HG02870 (cell line): ENCODE results near the gene CWF19L1.

Source experiments
- ATAC-seq: cut with Tn5 transposase; IDR thresholded peaks from one replicate; pipeline ENCODE4 v1.9.1; 2021; ENCODE audit warnings: mild to moderate bottlenecking, moderate library complexity; ENCODE audit not compliant: unreplicated experiment

Gene CWF19L1

DNA sequence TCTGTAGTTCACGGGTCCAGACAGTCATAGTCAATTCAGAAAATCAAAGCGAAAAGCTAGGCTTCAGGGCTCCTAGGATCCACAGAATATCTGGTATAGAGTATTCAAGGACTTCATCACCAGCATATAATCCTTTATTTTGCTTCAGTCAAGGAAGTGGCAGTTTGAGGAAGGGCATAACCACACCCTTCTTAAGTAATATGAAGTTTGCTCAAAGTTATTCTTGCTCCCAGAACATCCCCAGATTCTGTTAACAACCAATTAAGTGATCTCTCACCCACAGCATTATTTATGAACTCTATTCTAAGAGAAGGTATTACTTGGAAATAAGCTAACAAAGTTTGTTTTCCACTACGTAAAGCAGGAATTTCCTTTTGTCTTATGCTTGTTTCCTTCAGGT is 13.2 kb downstream of the CWF19L1 start:
- ATAC-seq: no peak

GRCh38 chr10:100253041-100253440 is 14.4 kb downstream of the CWF19L1 start:
- ATAC-seq: no peak

GRCh38 chr10:100248820-100249219 is 18.6 kb downstream of the CWF19L1 start:
- no peak for ATAC-seq

DNA sequence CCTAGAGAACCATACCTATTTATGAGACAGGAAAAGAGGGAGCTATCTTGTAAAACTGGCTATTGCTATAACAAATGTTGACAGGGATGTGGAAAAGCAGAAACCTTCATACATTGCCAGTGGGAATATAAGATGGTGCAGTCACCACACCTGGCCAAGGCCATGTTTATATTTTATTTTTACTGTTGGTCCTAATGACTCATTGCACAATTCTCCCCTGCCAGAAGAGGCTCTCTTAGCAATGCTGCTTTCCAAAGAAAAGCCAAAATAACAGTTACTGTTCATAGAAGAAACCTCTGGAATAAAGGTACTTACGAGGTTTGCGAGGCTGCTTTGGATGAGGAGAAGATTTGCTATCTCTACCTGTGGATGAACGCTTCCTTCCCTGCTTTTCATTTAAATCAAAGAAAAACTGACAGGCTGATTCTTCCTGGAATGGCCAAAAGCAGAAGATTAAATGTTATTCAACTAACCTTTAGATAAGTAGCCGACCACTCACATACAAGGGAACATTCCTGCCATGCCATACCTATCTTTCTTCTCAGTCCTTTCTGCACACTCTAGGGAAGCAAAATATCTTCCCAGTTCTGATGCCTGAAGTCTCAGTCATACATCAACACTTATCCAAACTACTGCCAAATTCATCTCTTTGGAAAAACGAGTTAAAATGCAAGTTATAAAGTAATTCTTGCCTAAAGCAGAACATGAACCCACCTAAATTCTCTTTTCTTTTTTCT is 21.8 kb downstream of the CWF19L1 start:
- ATAC-seq: no peak

DNA sequence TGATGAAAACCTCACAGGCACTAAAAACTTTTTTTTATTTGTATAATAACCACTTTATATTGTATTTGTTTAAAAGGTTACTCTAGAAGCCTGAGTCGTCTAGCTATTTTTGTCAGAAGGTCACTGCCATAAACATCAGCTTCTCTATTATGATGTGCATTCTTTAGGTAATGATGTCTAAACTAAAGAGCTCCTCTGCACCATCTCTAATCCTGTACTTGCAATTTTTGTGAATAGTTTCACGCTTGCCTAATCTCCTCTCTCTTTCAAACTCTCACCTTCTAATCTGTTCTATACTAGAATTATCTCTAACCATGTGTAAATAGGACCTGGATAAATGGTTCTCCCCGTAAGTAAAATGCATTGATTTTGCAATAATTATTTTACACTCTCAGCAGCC is 27.6 kb downstream of the CWF19L1 start:
- ATAC-seq: no peak

DNA sequence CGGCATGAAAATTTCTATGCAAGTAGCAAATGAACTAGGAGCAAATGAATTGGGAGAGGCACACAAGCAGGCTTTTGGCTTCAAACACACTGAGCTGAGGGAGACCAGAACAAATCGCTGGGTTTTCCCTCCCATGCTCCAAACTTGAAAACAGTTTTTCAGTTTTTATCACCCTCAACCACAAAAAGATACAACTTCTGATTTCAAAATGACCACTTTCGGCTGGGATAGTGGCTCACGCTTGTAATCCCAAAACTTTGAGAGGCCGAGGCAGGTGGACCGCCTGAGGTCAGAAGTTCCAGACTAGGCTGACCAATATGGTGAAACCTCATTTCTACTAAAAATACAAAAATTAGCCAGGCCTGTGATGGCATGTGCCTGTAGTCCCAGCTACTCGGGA is 29.0 kb downstream of the CWF19L1 start:
- no peak for ATAC-seq

GRCh38 chr10:100232101-100232500 is 35.3 kb downstream of the CWF19L1 start:
- no peak for ATAC-seq

GRCh38 chr10:100229819-100230422 is 37.5 kb downstream of the CWF19L1 start:
- ATAC-seq: no peak

- ATAC-seq: no peak
Observed at GRCh38 chr10:100223879-100224278, 43.6 kb downstream of the CWF19L1 start.

- no peak for ATAC-seq
Observed at GRCh38 chr10:100222529-100222928, 44.9 kb downstream of the CWF19L1 start.

GRCh38 chr10:100216006-100216405 is 51.4 kb downstream of the CWF19L1 start:
- ATAC-seq: no peak

DNA sequence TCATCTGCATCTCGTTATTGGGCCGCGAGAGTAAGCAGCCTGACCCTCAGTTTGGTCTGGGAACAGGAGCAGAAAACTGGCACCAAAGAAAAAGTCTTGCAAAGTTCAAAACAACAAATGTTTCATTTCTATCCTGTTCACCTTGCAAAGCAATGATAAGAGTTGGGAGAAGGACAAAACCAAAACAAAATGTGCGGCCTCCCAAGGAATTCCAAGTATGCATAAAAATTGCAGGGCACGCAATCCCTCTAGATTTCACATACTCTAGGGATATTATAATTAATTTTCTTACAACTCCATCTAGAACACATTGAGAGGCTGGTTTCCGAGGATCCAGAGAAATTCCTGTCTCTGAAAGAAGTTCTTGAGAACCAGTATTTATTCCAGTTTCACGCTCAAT is 58.1 kb downstream of the CWF19L1 start:
- no peak for ATAC-seq

DNA sequence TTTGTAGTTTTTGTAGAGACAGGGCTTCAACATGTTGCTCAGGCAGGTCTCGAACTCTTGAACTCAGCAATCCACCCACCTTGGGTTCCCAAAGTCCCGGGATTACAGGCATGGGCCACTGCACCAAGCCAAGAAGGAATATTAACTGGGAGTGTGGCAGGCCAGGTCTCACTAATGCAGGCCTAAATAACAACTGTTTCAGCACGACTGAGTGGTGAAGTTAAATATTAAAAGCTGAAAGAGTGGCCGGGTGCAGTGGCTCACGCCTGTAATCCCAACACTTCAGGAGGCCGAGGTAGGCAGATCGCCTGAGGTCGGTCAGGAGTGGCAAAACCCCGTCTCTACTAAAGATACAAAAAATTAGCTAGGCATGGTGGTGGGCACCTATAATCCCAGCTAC is 59.2 kb downstream of the CWF19L1 start:
- ATAC-seq: no peak

- no peak for ATAC-seq
Observed at GRCh38 chr10:100204370-100204769, 63.1 kb downstream of the CWF19L1 start.

DNA sequence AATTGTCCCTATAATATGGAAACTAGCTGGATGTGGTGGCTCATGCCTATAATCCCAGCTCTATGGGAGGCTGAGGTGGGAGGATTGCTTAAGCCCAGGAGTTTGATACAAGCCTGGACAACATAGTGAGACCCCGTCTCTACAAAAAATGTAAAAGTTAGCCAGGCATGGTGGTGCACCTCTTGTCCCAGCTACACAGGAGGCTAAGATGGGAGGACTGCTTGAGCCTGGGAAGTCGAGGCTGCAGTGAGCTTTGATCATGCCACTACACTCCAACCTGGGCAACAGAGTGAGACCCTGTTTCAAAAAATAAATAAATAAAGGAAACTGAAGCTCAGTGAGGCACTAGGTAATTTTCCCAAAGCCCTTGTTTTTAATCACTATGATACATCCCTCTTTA is 65.9 kb downstream of the CWF19L1 start:
- ATAC-seq: no peak

DNA sequence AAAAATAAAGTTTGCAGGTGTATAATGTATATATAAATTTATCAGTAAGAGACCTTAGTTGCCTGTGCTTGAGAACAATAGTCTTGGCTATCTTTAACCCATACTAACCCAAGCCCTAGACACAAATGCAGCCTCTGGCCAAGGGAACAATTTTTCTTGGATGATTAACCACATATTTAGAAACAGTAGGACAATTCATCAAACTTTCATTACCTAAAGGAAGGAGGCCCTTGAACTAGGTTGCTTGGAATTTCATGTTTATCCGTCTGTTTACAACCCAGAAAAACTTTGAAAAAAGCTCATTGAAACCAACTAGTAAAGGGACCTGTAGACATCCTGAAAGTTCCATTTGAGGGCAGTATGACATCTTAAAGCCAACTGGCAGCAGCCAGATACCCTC is 72.7 kb downstream of the CWF19L1 start:
- ATAC-seq: no peak

- no peak for ATAC-seq
Observed at GRCh38 chr10:100192350-100192749, 75.1 kb downstream of the CWF19L1 start.

DNA sequence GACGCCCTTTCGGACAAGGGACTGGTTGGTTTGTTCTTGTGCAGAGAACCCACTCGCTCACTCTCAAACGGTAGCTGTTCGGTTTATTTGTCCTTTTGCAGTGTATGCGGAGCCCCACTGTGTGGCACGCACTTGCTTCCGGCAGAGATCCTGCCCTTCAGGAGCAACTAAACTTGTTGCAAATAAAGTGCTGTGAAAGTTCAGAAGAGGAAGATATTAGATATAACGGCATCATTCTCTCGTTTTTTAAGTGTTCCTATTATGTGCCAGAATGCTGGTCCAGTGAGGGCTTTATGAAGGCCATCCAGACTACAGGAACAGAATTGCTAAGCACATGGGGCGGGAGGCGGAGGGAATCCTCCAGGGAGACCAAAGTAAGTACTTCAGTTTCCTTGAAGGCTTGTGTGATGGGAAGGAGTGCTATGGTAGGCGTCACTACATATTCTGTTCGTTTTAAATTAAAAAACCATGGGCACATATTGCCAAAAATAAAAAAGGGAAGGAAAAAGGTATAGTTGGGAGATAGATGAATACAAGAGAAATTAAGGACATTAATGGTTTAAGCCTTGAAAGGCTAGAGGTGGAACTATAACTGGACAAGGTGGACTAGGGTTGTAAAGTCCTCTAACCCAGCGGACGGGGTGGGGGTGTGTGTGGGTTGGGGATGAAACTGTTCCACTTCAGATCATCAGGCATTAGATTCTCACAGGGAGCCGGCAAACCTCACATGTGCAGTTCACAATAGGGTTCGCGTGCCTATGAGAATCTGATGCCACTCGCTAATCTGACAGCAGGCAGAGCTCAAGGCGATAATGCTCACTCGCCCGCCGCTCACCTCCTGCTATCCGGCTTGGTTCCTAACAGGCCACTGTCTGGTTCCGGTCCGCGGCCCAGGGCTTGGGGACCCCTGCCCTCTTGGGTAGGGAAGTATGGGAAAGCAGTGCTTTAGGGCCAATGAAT is 80.9 kb downstream of the CWF19L1 start:
- peak; percentile 38 for ATAC-seq

DNA sequence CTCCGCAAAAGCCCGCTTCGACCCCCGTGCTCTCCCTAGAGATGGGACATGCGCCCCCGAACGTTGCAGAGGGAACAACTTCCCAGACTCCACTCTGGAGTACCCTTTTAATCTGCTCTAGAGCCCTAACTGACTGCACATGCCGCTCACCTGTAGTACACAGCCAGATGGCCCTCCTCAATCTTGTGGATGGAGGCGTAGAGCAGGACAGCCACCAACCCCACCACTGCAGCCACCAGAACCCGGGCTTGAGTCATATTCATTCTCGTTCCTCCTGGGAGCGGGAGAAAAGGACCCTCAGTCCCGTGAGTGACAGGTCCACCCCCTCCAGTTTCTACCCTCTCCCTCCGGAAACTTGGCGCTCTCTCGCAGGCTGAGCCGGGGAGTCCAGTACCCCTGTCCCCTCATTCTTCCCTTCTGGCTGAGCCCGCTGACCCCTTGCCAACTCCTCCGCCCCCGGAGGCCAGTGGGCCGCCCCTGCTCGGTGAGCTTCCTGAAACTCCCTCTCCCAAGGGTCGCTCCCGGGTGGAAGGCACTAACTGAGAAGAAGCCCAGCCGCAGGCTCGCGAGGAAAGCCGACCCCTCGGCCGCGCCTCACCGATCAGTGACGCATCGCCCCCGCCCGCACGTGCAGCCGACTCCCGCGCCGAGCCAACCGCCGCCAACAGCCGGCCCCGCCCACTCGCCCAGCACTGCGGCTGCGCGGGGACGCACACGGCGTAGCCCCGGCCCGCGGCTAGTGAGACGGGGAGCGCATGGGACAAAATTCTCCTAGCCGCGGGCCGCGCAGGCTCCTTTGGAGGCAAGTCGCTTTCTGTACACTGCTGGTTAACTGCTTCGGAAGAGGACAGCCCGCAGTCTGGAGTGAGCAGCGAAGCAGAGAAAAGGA is 81.8 kb downstream of the CWF19L1 start, which contains the start of gene ERLIN1:
Gene ERLIN1 (minus strand): TSS at position 666 of the 889 bp plus-strand sequence. CDS start 403 bp downstream, at position 263.
- ATAC-seq: peak; percentile 77

GRCh38 chr10:100184840-100185239 is 82.6 kb downstream of the CWF19L1 start:
- ATAC-seq: no peak
